Measurements from ENCODE around the gene KLF14.

KLF14 gene

GRCh38 chr7:130734815-130735716 lies 1.1 kb upstream of the KLF14 start:
- DNase-seq (ENCODE audit: low read depth in 1 of 2, low spot score in 1 of 2) = no peak
- H3K27me3 ChIP-seq (ENCODE audit: insufficient read depth, poor library complexity, severe bottlenecking) = peaks cover 33% of the 10 kb centered on the region
- peak overlapping the region; percentile 58 for H3K4me3 ChIP-seq (replicated peaks; ENCODE audit: insufficient read depth, low read length)
- H3K27ac ChIP-seq (replicated peaks) = no peak overlapping the region
- no peak for TF ChIP-seq GABPA (IDR thresholded peaks at IDR 0.05; ENCODE audit: low read depth)
- TF ChIP-seq SPI1 (IDR thresholded peaks at IDR 0.05; ENCODE audit: borderline replicate concordance, low read depth) = no peak
- no peak for TF ChIP-seq REST (IDR thresholded peaks at IDR 0.05; ENCODE audit: insufficient replicate concordance, low read depth)
- no peak for TF ChIP-seq CTCF (IDR thresholded peaks at IDR 0.05; ENCODE audit: insufficient read depth, low read length)

- peak overlapping the region; percentile 58 for H3K4me3 ChIP-seq (replicated peaks; ENCODE audit: insufficient read depth, low read length)
- peaks cover 35% of the 10 kb centered on the region for H3K27me3 ChIP-seq (ENCODE audit: insufficient read depth, poor library complexity, severe bottlenecking)
- H3K27ac ChIP-seq (replicated peaks) = no peak overlapping the region
- TF ChIP-seq CTCF (IDR thresholded peaks at IDR 0.05; ENCODE audit: insufficient read depth, low read length) = no peak
- TF ChIP-seq POLR2AphosphoS5 (IDR thresholded peaks at IDR 0.05; ENCODE audit: low read depth) = no peak
- no peak for TF ChIP-seq REST (IDR thresholded peaks at IDR 0.05; ENCODE audit: insufficient replicate concordance, low read depth)
- no peak for TF ChIP-seq GABPA (IDR thresholded peaks at IDR 0.05; ENCODE audit: low read depth)
- no peak for TF ChIP-seq SPI1 (IDR thresholded peaks at IDR 0.05; ENCODE audit: borderline replicate concordance, low read depth)
- DNase-seq (ENCODE audit: low read depth in 1 of 2, low spot score in 1 of 2) = peak in 1 of 2 experiments; percentile 6
These were observed 752 bp downstream of the KLF14 start for GRCh38 chr7:130732980-130733930.

GRCh38 chr7:130723784-130724183 lies 10.2 kb downstream of the KLF14 start:
- TF ChIP-seq CTCF (IDR thresholded peaks at IDR 0.05; ENCODE audit: insufficient read depth, low read length) (no peak), REST (IDR thresholded peaks at IDR 0.05; ENCODE audit: insufficient replicate concordance, low read depth) (no peak), GABPA (IDR thresholded peaks at IDR 0.05; ENCODE audit: low read depth) (no peak), POLR2AphosphoS5 (IDR thresholded peaks at IDR 0.05; ENCODE audit: low read depth) (no peak), SPI1 (IDR thresholded peaks at IDR 0.05; ENCODE audit: borderline replicate concordance, low read depth) (no peak)
- no peak overlapping the region for H3K4me3 ChIP-seq (replicated peaks; ENCODE audit: insufficient read depth, low read length)
- DNase-seq (ENCODE audit: low read depth in 1 of 2, low spot score in 1 of 2) = no peak

More at GRCh38 chr7:130723784-130724183, 10.2 kb downstream of the KLF14 start:
- Histone ChIP-seq H3K27me3 (ENCODE audit: insufficient read depth, poor library complexity, severe bottlenecking) (peaks cover 20% of the 10 kb centered on the region), H3K27ac (replicated peaks) (no peak overlapping the region)

All from HL-60 (cell line).